Ovary (tissue), 3 donors: Measurements from ENCODE around the gene SYNJ1.

ENCODE experiments used
- CTCF ChIP-seq, 3 donors: fragments of 450-650 bp in 2 of 3; fragments of 200-600 bp in 1 of 3; IDR thresholded peaks; one replicate each; pipeline versions ENCODE4 v1.5.1 to v1.8.0; 2016 to 2022; ENCODE audit warnings: antibody characterized with exemption in 3 of 3, mild to moderate bottlenecking in 1 of 3
- EP300 ChIP-seq: sonication (generic); formaldehyde crosslinking; IDR thresholded peaks from one replicate; pipeline ENCODE4 v1.6.1; 2017; ENCODE audit warnings: antibody characterized with exemption
- POLR2A ChIP-seq: fragments of 450-650 bp; IDR thresholded peaks from one replicate; pipeline ENCODE4 v1.6.1; 2017; ENCODE audit warnings: antibody characterized with exemption, mild to moderate bottlenecking, moderate library complexity
- donor health status: DM: no; HTN: no; CAD: no.

- TF ChIP-seq CTCF (IDR thresholded peaks at IDR 0.05) (no peak), POLR2A (no peak), EP300 (no peak)
These were observed 53.1 kb downstream of the SYNJ1 start for GRCh38 chr21:32674731-32675130.
